HepG2 (cell line): Measurements from ENCODE around the gene KCNF1. TPM values are rescaled to one million over a fixed set of nuclear protein-coding genes. Genes with fewer than 3 reads are reported as not detected.

Experiments
- ATAC-seq: fragments of 200-7000 bp; cut with Tn5 transposase; 3 replicates; pipeline ENCODE4 v1.9.1; 2020; ENCODE audit warnings: mild to moderate bottlenecking, moderate library complexity
- BruUV-seq: library from RNA; stranded (reverse); fragments of 400-500 nt; replicated peaks from 2 replicates; lab custom pipeline; 2021; lab: Mats Ljungman, UMichigan
- CTCF ChIA-PET: fragments of 300-600 bp; formaldehyde crosslinking; extraction: SDS; loops from one replicate; lab custom pipeline; 2021; ENCODE audit warnings: low total read pairs, inconsistent platforms, low intra/inter-chr PET ratio; lab: Yijun Ruan, JAX
- POLR2A ChIA-PET: fragments of 350-600 bp; sonication (Branson Sonifier 250); formaldehyde crosslinking; loops from one replicate; lab custom pipeline; 2020; ENCODE audit warnings: antibody characterized with exemption, inconsistent platforms; lab: Yijun Ruan, JAX
- DNase-seq: peaks from one replicate; pipeline ENCODE4 v3.0.0-alpha.2; 2015; ENCODE audit warnings: low spot score
- FAIRE-seq: peaks from 3 replicates; lab custom pipeline; 2011; peaks lifted over from hg19 to GRCh38; lab: Jason Lieb, UNC
- H2AFZ ChIP-seq: one replicate; pipeline ENCODE4 v1.6.1; 2011; ENCODE audit warnings: low read length, inconsistent platforms
- H3K27ac ChIP-seq: fragments of 300-600 bp; 3 replicates; pipeline ENCODE4 v1.8.0; 2011; ENCODE audit warnings: mixed run types, mild to moderate bottlenecking, mixed read lengths, low read length, inconsistent platforms; ENCODE audit not compliant: insufficient read depth; ENCODE audit errors: extremely low read length
- H3K27me3 ChIP-seq, 2 experiments: fragments of 200-600 bp in 1 of 2; 2 replicates in 1 of 2; 3 replicates in 1 of 2; pipeline versions ENCODE4 v1.6.0 to v1.8.0; 2011; ENCODE audit warnings: low read length in 2 of 2, mild to moderate bottlenecking in 2 of 2, moderate library complexity in 2 of 2, inconsistent platforms in 1 of 2; ENCODE audit not compliant: insufficient read depth in 2 of 2, control insufficient read depth in 1 of 2
- H3K36me3 ChIP-seq, 2 experiments: fragments of 200-600 bp in 1 of 2; replicated peaks in 1 of 2; 2 replicates in 1 of 2; 3 replicates in 1 of 2; pipeline versions ENCODE4 v1.5.1 to v1.8.0; 2011; ENCODE audit warnings: low read length in 2 of 2, inconsistent platforms in 1 of 2; ENCODE audit not compliant: insufficient read depth in 2 of 2, control insufficient read depth in 1 of 2
- H3K4me1 ChIP-seq: 2 replicates; pipeline ENCODE4 v1.5.1; 2012; ENCODE audit warnings: low read length, inconsistent platforms; ENCODE audit not compliant: insufficient read depth
- H3K4me2 ChIP-seq: 2 replicates; pipeline ENCODE4 v1.6.0; 2011; ENCODE audit warnings: low read depth, low read length, inconsistent platforms
- H3K4me3 ChIP-seq, 3 experiments: fragments of 200-600 bp in 1 of 3; sonication (generic), shearing (Covaris generic) in 1 of 3; replicated peaks in 1 of 3; 2 replicates each; pipeline ENCODE4 v1.5.1; 2011 to 2016; ENCODE audit warnings: low read length in 3 of 3, inconsistent platforms in 2 of 3, low read depth in 2 of 3, mild to moderate bottlenecking in 2 of 3, control low read depth in 1 of 3, mixed read lengths in 1 of 3; ENCODE audit not compliant: insufficient read depth in 1 of 3
- H3K79me2 ChIP-seq: one replicate; pipeline ENCODE4 v1.6.1; 2011; ENCODE audit warnings: low read length, inconsistent platforms; ENCODE audit not compliant: insufficient read depth
- H3K9ac ChIP-seq: 2 replicates; pipeline ENCODE4 v1.6.0; 2011; ENCODE audit warnings: mild to moderate bottlenecking, low read depth, low read length, inconsistent platforms; ENCODE audit not compliant: insufficient read depth
- H3K9me3 ChIP-seq: 2 replicates; pipeline ENCODE4 v1.5.1; 2012; ENCODE audit warnings: mild to moderate bottlenecking, low read length
- H4K20me1 ChIP-seq: 2 replicates; pipeline ENCODE4 v1.6.0; 2011; ENCODE audit warnings: inconsistent platforms, mild to moderate bottlenecking, low read length, moderate library complexity; ENCODE audit not compliant: insufficient read depth
- LBX2 ChIP-seq: sonication (generic); formaldehyde crosslinking; IDR thresholded peaks from 2 replicates; pipeline ENCODE4 v1.5.0; 2020; ENCODE audit warnings: missing genetic modification reagents, mild to moderate bottlenecking, borderline replicate concordance
- NFE2L1 ChIP-seq: sonication (generic); formaldehyde crosslinking; IDR thresholded peaks from 2 replicates; pipeline ENCODE4 v1.4.0; 2020; ENCODE audit warnings: missing genetic modification reagents, mild to moderate bottlenecking, borderline replicate concordance
- ZNF12 ChIP-seq: sonication (generic); formaldehyde crosslinking; IDR thresholded peaks from 2 replicates; pipeline ENCODE4 v1.5.0; 2020; ENCODE audit warnings: missing genetic modification reagents
- ZNF44 ChIP-seq: sonication (generic); formaldehyde crosslinking; IDR thresholded peaks from 2 replicates; pipeline ENCODE4 v1.5.1; 2020; ENCODE audit warnings: mild to moderate bottlenecking, missing genetic modification reagents
- ZNF766 ChIP-seq: sonication (generic); formaldehyde crosslinking; IDR thresholded peaks from 2 replicates; pipeline ENCODE4 v1.5.0; 2020; ENCODE audit warnings: missing genetic modification reagents, borderline replicate concordance
- WGBS: methylation state at CpG from one replicate; pipeline ENCODE4 v1.1.6; 2017; ENCODE audit warnings: low lambda C conversion rate; 5-methylcytosine and 5-hydroxymethylcytosine counted together
- in situ Hi-C: cut with HindIII; loops from 2 replicates; pipeline ENCODE4 v1.10.0; 2017; ENCODE audit warnings: low pct_unique_long_range_greater_than_20kb; ENCODE audit not compliant: extremely low pct_ligation_motif_present
- intact Hi-C: fragments of 100-400 bp; cut with micrococcal nuclease; formaldehyde crosslinking; loops from one replicate; pipeline ENCODE4 v1.10.0; 2022; ENCODE audit not compliant: unreplicated experiment
- polyA plus RNA-seq, 8 experiments: library from polyadenylated mRNA; depleted of rRNA in 3 of 8; stranded (reverse) in 7 of 8; unstranded in 1 of 8; fragments of >200 nt; fragmentation: Illumina TruSeq in 4 of 8; extraction: Trizol in 4 of 8; gene quantifications; 2 replicates each; pipeline versions ENCODE4 v1.2.1 to v1.2.3, GENCODE V29; 2011 to 2016; ENCODE audit warnings: low read depth in 4 of 8, missing spikeins in 1 of 8, mixed read lengths in 1 of 8; ENCODE audit not compliant: insufficient read depth in 1 of 8
- total RNA-seq, 5 experiments: library from RNA; depleted of rRNA; stranded (reverse); fragments of >200 nt; fragmentation: Illumina TruSeq; extraction: Trizol; gene quantifications; 2 replicates each; pipeline ENCODE4 v1.2.3, GENCODE V29; 2016; ENCODE audit warnings: low read depth in 1 of 5
- TF ChIP-seq, protein P1 (sequence below): IDR thresholded peaks from 2 replicates; pipeline ENCODE4 v1.6.1; 2016; ENCODE audit warnings: low read depth, missing genetic modification reagents, missing compliant biosample characterization
- TF ChIP-seq, protein P2 (sequence below): sonication (generic); formaldehyde crosslinking; IDR thresholded peaks from 2 replicates; pipeline ENCODE4 v1.4.0; 2020; ENCODE audit warnings: missing genetic modification reagents

KCNF1 gene
- total and polyA plus RNA-seq, 2 of the 13 experiments (the other 11 are each of a cell fraction or from before 2014, with no cell fraction given) = 0.09 to 0.12 TPM

DNA sequence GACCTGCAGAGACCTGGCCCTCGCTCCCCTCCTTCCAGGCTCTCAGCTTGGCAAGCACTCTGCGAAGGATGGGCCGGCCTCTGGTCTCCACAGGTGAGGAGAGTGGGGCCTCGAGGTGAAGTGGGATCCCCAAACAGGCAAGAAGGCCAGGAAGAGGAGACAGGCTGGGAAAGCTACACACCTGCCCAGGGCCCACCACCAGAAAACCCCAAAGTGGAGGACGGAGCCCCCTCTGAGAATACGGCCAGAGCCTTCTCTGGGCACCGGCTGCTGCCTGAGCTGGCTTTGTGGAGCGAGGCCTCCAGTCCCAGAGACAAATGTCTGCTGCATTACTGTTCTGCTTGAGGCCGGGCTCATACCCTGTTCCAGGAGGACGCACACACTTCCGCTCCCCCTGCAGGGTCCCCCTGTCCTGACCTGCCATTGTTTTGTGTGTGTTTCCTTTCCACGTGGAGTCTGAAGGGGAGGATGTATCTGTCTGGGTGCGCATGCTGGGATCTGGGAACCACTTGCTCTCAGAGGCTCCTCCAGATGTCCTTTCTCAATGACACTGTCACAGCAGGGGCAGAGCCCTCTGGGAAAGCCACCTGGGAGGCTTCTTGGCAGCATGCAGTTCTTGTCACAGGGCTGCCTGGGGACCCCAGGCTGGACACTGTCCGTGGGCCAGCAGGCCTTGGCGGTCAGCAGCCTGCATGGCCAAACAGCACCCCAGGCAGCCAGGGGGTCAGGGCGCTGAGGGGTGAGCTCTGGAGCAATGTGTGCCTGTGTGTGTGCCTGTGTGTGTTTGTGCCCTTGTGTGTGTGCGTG is 20.8 kb downstream of the KCNF1 start (continued):
- TF ChIP-seq, protein P1, sequence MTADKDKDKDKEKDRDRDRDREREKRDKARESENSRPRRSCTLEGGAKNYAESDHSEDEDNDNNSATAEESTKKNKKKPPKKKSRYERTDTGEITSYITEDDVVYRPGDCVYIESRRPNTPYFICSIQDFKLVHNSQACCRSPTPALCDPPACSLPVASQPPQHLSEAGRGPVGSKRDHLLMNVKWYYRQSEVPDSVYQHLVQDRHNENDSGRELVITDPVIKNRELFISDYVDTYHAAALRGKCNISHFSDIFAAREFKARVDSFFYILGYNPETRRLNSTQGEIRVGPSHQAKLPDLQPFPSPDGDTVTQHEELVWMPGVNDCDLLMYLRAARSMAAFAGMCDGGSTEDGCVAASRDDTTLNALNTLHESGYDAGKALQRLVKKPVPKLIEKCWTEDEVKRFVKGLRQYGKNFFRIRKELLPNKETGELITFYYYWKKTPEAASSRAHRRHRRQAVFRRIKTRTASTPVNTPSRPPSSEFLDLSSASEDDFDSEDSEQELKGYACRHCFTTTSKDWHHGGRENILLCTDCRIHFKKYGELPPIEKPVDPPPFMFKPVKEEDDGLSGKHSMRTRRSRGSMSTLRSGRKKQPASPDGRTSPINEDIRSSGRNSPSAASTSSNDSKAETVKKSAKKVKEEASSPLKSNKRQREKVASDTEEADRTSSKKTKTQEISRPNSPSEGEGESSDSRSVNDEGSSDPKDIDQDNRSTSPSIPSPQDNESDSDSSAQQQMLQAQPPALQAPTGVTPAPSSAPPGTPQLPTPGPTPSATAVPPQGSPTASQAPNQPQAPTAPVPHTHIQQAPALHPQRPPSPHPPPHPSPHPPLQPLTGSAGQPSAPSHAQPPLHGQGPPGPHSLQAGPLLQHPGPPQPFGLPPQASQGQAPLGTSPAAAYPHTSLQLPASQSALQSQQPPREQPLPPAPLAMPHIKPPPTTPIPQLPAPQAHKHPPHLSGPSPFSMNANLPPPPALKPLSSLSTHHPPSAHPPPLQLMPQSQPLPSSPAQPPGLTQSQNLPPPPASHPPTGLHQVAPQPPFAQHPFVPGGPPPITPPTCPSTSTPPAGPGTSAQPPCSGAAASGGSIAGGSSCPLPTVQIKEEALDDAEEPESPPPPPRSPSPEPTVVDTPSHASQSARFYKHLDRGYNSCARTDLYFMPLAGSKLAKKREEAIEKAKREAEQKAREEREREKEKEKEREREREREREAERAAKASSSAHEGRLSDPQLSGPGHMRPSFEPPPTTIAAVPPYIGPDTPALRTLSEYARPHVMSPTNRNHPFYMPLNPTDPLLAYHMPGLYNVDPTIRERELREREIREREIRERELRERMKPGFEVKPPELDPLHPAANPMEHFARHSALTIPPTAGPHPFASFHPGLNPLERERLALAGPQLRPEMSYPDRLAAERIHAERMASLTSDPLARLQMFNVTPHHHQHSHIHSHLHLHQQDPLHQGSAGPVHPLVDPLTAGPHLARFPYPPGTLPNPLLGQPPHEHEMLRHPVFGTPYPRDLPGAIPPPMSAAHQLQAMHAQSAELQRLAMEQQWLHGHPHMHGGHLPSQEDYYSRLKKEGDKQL = no peak
- no peak for TF ChIP-seq LBX2 (CRISPR knock-in tag)
- TF ChIP-seq ZNF44 (CRISPR knock-in tag) = no peak
- TF ChIP-seq NFE2L1 = no peak
- TF ChIP-seq, all 625 proteins: peak for 0

DNA sequence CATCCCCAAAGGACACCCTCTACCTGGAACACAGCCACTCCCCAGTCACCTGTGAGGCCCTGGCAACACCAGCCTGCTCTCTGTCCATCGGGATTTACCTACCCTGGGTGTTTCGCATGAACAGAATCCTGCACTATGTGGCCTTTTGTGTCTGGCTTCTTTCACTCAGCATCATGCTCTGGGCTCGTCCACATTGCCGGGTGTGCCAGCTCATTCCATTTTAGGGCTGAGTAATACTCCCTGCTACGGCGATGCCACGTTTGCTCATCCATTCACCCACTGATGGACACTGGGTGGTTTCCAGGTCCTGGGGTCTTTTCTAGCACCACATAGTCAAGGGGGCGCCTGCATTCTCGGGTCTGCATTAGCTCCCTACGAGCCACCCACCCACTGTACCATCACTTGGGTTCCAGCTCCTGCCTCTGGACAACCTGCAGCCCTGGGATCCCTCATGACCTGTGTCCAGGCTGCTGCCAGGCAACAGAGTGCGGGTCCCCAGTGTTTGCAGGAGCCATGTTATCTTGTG is 22.0 kb downstream of the KCNF1 start:
- DNase-seq = no peak
- Histone ChIP-seq H2AFZ (no peak overlapping the region), H3K79me2 (no peaks in the 10 kb centered on the region), H3K4me1 (peaks cover 47% of the 10 kb centered on the region), H3K9ac (no peak overlapping the region), H3K4me3 (no peak overlapping the region), H3K9me3 (peaks cover 9% of the 10 kb centered on the region), H3K4me2 (no peak overlapping the region), H3K27me3 (peaks cover 8 to 31% of the 10 kb centered on the region in 2 experiments; a peak in 3 of 5 replicates), H4K20me1 (no peaks in the 10 kb centered on the region), H3K36me3 (no peaks in the 10 kb centered on the region), H3K27ac (no peak overlapping the region)
- ChIA-PET POLR2A (no interaction called here), CTCF (no interaction called here)
- no TSS peak for BruUV-seq
- in situ Hi-C loops (no loop called here), intact Hi-C loops (no loop called here)
- WGBS = 65% methylated on average over 11 of the region's 11 CpGs
- no peak for FAIRE-seq
- no peak for ATAC-seq
- no peak for TF ChIP-seq ZNF12 (CRISPR knock-in tag)
- no peak for TF ChIP-seq ZNF766 (CRISPR knock-in tag)
- TF ChIP-seq, protein P2, sequence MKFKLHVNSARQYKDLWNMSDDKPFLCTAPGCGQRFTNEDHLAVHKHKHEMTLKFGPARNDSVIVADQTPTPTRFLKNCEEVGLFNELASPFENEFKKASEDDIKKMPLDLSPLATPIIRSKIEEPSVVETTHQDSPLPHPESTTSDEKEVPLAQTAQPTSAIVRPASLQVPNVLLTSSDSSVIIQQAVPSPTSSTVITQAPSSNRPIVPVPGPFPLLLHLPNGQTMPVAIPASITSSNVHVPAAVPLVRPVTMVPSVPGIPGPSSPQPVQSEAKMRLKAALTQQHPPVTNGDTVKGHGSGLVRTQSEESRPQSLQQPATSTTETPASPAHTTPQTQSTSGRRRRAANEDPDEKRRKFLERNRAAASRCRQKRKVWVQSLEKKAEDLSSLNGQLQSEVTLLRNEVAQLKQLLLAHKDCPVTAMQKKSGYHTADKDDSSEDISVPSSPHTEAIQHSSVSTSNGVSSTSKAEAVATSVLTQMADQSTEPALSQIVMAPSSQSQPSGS (CRISPR knock-in tag) = no peak
